Measurements from ENCODE around the gene PLPPR4.

DNA sequence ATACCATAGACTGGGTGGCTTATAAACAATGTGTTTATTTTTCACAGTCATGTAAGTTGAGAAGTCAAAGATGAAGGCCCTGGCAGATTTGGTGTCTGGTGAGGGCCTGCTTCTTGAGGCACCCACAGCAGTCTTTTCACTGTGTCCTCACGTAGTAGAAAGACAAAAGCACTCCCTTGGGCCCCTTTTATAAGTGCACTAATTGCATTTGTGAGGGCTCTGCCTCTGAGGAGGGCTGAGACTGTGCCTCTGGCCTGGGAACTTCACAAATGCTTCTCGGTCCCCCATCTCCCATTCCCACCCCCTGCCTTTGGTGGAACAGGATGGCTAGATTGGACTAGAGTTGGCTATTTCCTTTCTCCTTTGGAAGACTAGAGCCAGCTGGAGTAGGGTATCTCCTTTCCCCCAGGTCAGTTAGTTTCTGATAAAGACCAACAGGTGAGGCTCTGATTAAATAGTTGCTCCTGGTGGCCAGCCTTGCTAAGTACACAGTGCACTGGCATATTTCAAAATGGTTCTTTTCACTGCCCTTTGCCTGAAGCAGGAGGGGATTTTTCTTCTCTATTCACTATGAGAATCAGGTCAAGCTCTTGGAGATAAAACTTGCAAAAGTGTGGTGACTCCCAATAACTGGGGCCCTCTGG, 82.9 kb downstream of the PLPPR4 start:
- TF ChIP-seq POLR2A (IDR thresholded peaks at IDR 0.05), result no peak
- TF ChIP-seq, protein P1, sequence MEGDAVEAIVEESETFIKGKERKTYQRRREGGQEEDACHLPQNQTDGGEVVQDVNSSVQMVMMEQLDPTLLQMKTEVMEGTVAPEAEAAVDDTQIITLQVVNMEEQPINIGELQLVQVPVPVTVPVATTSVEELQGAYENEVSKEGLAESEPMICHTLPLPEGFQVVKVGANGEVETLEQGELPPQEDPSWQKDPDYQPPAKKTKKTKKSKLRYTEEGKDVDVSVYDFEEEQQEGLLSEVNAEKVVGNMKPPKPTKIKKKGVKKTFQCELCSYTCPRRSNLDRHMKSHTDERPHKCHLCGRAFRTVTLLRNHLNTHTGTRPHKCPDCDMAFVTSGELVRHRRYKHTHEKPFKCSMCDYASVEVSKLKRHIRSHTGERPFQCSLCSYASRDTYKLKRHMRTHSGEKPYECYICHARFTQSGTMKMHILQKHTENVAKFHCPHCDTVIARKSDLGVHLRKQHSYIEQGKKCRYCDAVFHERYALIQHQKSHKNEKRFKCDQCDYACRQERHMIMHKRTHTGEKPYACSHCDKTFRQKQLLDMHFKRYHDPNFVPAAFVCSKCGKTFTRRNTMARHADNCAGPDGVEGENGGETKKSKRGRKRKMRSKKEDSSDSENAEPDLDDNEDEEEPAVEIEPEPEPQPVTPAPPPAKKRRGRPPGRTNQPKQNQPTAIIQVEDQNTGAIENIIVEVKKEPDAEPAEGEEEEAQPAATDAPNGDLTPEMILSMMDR (IDR thresholded peaks at IDR 0.05), result no peak
